Activated effector memory CD4-positive, alpha-beta T cell treated with Interleukin-2 at 50 U/mL for 16 hours (primary cell): ENCODE measurements around the gene CLEC11A.
"Not testable (repeated sequence)": the region's sequence is repeated elsewhere in the genome, so short reads cannot be mapped to it uniquely, and the experiment has no call there.

ENCODE experiments used
- DNase-seq: peaks from one replicate; pipeline ENCODE4 v3.0.0-alpha.2; 2020

Gene CLEC11A

DNA sequence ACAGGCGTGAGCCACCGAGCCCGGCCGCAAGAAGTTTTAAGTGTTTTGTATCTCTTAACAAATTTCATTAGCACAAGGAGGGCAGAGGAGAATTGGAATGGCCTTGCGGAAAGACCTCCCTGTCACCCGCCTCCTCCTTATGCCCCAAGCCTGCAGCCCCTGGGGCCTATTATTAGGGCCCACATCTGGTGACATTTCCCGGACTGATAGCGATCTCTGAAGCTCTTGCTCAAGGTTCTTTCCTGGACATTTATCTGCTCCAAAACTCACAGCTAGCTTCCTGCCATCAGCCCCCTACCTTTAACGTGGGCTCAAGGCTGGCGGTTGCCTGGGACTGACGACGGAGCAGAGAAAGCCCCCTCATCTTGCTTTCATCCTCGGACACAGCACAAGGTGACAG, 40.4 kb downstream of the CLEC11A start:
- DNase-seq, result not testable (repeated sequence)

DNA sequence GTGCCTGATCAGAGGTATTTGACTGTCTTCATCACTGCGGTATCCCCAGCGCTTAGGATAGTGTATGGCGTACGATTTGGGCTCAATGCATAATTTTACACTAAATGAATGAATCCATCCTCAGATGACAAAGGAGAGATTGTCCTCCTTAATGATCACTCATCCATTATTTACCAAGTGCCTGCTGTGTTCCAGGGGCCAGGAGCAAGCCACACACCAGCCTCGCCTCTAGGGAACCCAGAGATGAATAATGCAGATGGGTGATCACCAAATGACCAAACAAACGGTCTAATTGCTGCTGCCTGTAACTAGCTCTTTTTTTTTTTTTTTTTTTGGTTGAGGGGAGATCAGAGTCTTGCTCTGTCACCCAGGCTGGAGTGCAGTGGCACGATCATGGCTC, 41.2 kb downstream of the CLEC11A start:
- DNase-seq, result no peak

- DNase-seq, result not testable (repeated sequence)
These were observed 43.6 kb downstream of the CLEC11A start for GRCh38 chr19:50766746-50767145.

GRCh38 chr19:50767263-50767662, 44.1 kb downstream of the CLEC11A start:
- not testable (repeated sequence) for DNase-seq

DNA sequence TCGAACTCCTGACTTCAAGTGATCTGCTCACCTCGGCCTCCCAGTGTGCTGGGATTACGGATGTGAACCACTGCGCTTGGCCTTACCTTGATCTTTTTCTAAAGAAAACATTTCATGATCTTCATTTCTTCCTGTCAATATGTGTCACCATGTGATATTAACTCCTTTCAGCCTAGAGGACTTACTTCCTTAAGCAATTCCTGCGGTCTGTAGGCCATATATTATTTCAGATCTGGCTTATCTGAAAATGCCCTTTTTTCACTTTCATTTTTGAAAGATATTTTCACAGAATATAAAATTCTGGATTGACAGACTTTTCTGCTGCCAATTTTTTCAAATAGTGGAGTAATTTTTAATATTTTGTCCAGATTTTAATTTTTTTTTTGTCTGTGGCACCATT, 45.1 kb downstream of the CLEC11A start:
- no peak for DNase-seq

DNA sequence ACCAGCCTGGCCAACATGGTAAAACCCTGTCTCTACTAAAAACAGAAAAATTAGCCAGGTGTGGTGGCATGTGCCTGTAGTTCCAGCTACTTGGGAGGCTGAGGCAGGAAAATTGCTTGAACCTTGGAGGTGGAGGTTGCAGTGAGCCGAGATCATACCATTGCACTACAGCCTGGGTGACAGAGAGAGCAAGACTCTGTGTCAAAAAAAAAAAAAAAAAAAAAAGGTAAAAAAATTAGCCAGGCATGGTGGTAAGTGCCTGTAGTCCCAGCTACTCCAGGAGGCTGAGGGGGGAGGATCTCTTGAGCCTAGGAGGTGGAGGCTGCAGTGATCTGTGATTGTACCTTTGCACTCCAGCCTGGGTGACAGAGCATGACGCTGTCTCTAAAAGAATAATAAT, 47.0 kb downstream of the CLEC11A start, which contains the start of gene GPR32:
GPR32 (plus strand) TSS at position 301 of the 400 bp plus-strand sequence. CDS start 137 bp downstream, outside the sequence.
- DNase-seq, result not testable (repeated sequence)

DNA sequence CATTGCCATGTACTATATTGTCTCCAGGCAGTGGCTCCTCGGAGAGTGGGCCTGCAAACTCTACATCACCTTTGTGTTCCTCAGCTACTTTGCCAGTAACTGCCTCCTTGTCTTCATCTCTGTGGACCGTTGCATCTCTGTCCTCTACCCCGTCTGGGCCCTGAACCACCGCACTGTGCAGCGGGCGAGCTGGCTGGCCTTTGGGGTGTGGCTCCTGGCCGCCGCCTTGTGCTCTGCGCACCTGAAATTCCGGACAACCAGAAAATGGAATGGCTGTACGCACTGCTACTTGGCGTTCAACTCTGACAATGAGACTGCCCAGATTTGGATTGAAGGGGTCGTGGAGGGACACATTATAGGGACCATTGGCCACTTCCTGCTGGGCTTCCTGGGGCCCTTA, 47.7 kb downstream of the CLEC11A start:
- no peak for DNase-seq

- no peak for DNase-seq
These were observed 49.3 kb downstream of the CLEC11A start for GRCh38 chr19:50772476-50772875.

- DNase-seq, result not testable (repeated sequence)
These were observed 49.7 kb downstream of the CLEC11A start for GRCh38 chr19:50772912-50773311.

- not testable (repeated sequence) for DNase-seq
These were observed 50.3 kb downstream of the CLEC11A start for GRCh38 chr19:50773454-50773853.
